GM18507 (cell line): ENCODE data around the gene TUBA1A.
"Not testable (repeated sequence)": the region's sequence is repeated elsewhere in the genome, so short reads cannot be mapped to it uniquely, and the experiment has no call there.

Experiments used
- DNase-seq: peaks from one replicate; pipeline ENCODE4 v3.0.0; 2011; ENCODE audit warnings: low read depth; ENCODE audit not compliant: insufficient read length; ENCODE audit errors: extremely low spot score
- FAIRE-seq: peaks from 2 replicates; lab custom pipeline; 2011; peaks lifted over from hg19 to GRCh38; lab: Jason Lieb, UNC

Gene TUBA1A

GRCh38 chr12:49206389-49206788 lies 17.5 kb upstream of the TUBA1A start:
- FAIRE-seq, result no peak
- DNase-seq, result no peak

GRCh38 chr12:49201595-49202295 lies 12.9 kb upstream of the TUBA1A start:
- no peak for FAIRE-seq
- no peak for DNase-seq

- FAIRE-seq (no peak), DNase-seq (no peak)
Observed at GRCh38 chr12:49200919-49201594, 12.2 kb upstream of the TUBA1A start.

- no peak for FAIRE-seq
- no peak for DNase-seq
Observed at GRCh38 chr12:49198431-49199155, 9.7 kb upstream of the TUBA1A start.

- FAIRE-seq (no peak), DNase-seq (no peak)
Observed at GRCh38 chr12:49197256-49197655, 8.4 kb upstream of the TUBA1A start.

- no peak for DNase-seq
- no peak for FAIRE-seq
Observed at GRCh38 chr12:49195736-49196135, 6.9 kb upstream of the TUBA1A start.

- not testable (repeated sequence) for FAIRE-seq, DNase-seq
Observed at GRCh38 chr12:49193746-49194145, 4.9 kb upstream of the TUBA1A start.

- FAIRE-seq, DNase-seq: not testable (repeated sequence)
Observed at GRCh38 chr12:49191498-49191897, 2.6 kb upstream of the TUBA1A start.

GRCh38 chr12:49190974-49191373 lies 2.1 kb upstream of the TUBA1A start:
- no peak for FAIRE-seq
- no peak for DNase-seq

- DNase-seq (no peak), FAIRE-seq (no peak)
Observed at GRCh38 chr12:49189731-49190716, 1.1 kb upstream of the TUBA1A start.

GRCh38 chr12:49188201-49188915 lies 522 bp downstream of the TUBA1A start:
- DNase-seq (peak; percentile 23), FAIRE-seq (no peak)

- no peak for DNase-seq
- no peak for FAIRE-seq
Observed at GRCh38 chr12:49187184-49187583, 1.7 kb downstream of the TUBA1A start.

- not testable (repeated sequence) for FAIRE-seq, DNase-seq
Observed at GRCh38 chr12:49186307-49186706, 2.6 kb downstream of the TUBA1A start.

GRCh38 chr12:49184697-49185096 lies 4.2 kb downstream of the TUBA1A start:
- not testable (repeated sequence) for FAIRE-seq, DNase-seq

- DNase-seq, FAIRE-seq: not testable (repeated sequence)
Observed at GRCh38 chr12:49183214-49183950, 5.5 kb downstream of the TUBA1A start.

GRCh38 chr12:49174218-49174617 lies 14.7 kb downstream of the TUBA1A start:
- DNase-seq, result no peak
- FAIRE-seq, result no peak

- no peak for DNase-seq
- no peak for FAIRE-seq
Observed at GRCh38 chr12:49170924-49171323, 18.0 kb downstream of the TUBA1A start.

- no peak for DNase-seq
- no peak for FAIRE-seq
Observed at GRCh38 chr12:49165114-49165513, 23.8 kb downstream of the TUBA1A start.
